BE2C (cell line): ENCODE results near the gene CFAP97.

Experiments
- DNase-seq: peaks from one replicate; pipeline ENCODE4 v3.0.0-alpha.2; 2020
- H3K27me3 ChIP-seq: fragments of 250-450 bp; sonication (Bioruptor Pico); 2 replicates; pipeline ENCODE4 v1.5.1; 2020; ENCODE audit warnings: mild to moderate bottlenecking
- H3K36me3 ChIP-seq: fragments of 250-450 bp; sonication (Bioruptor Pico); 2 replicates; pipeline ENCODE4 v1.5.1; 2020; ENCODE audit warnings: mild to moderate bottlenecking
- H3K4me1 ChIP-seq: fragments of 250-450 bp; sonication (Bioruptor Pico); 2 replicates; pipeline ENCODE4 v1.5.1; 2020
- H3K4me3 ChIP-seq: 2 replicates; pipeline ENCODE4 v1.5.1; 2011; ENCODE audit warnings: low read depth, low read length
- H3K9me3 ChIP-seq: fragments of 250-450 bp; sonication (Bioruptor Pico); 2 replicates; pipeline ENCODE4 v1.5.1; 2020
- CTCF ChIP-seq: IDR thresholded peaks from 2 replicates; pipeline ENCODE4 v1.5.1; 2012; ENCODE audit warnings: mild to moderate bottlenecking, low read depth, low read length

The CFAP97 gene

GRCh38 chr4:185186769-185187168 lies 17.0 kb downstream of the CFAP97 start:
- TF ChIP-seq CTCF, result no peak
- Histone ChIP-seq H3K36me3 (peaks cover 23% of the 10 kb centered on the region), H3K4me1 (0 out of 2 replicates have a peak, but pooled peaks cover 3% of the 10 kb centered on the region), H3K9me3 (no peaks in the 10 kb centered on the region), H3K4me3 (no peak overlapping the region), H3K27me3 (no peaks in the 10 kb centered on the region)
- no peak for DNase-seq

DNA sequence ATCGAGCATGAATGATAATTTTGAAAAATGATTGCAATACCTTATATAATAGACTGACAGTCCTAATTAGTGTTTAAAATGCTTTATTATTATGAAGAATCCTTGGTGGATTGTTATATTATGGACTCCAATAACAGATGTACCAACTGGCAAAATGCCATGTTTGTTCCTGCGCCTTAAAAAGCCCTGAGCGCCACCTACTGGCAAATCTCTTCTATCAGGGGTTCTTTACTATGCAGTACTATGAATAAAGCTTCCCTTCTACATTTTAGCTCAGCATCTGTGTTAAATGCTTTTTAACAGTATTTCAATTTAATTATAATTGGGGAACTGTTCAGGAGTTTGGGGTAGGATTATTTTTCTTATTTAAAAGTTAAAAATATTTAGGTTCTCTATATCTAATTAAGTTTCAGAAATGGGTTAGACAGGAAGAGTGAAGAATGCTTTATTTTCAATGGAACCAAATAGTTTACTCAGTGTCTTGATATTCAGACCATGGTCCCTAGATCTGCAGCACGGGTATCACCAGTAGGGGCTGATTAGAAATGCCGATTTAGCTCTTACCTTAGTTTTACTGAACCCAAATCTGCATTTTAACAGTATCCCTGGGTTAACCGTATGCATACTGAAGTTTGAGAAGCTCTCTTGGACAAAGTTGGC lies 20.0 kb downstream of the CFAP97 start:
- no peaks in the 10 kb centered on the region; the same call in 1 of the 2 replicates for H3K9me3 ChIP-seq
- H3K27me3 ChIP-seq, result no peaks in the 10 kb centered on the region
- H3K4me3 ChIP-seq, result no peak overlapping the region
- peak; percentile 90 for DNase-seq
- peaks cover 4% of the 10 kb centered on the region for H3K36me3 ChIP-seq
- peak; percentile 90 for TF ChIP-seq CTCF
- H3K4me1 ChIP-seq, result 0 out of 2 replicates have a peak, but pooled peaks cover 3% of the 10 kb centered on the region

DNA sequence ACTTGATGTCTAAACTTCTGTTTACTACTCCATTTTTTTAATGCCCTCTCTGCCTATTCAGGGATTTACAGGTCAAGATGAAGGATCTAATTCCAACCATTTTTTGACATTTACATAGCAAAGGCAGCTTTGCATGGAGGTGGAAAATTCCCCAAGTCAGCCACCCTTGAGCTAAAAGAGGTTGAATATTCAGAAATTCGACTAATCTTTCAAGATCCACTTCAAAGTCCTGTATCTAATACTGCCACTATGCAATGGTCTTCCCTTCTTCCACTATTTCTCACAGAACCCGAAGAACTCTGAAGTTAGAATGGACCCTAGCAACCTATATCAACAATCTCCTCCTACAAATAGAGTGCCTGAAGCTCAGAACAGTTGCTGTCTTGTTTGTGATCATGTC lies 21.6 kb downstream of the CFAP97 start:
- no peak for DNase-seq
- H3K27me3 ChIP-seq, result no peaks in the 10 kb centered on the region
- no peaks in the 10 kb centered on the region; the same call in 1 of the 2 replicates for H3K9me3 ChIP-seq
- 0 out of 2 replicates have a peak, but pooled peaks cover 3% of the 10 kb centered on the region for H3K4me1 ChIP-seq
- peaks cover 3% of the 10 kb centered on the region; the same call in 1 of the 2 replicates for H3K36me3 ChIP-seq
- no peak for TF ChIP-seq CTCF
- H3K4me3 ChIP-seq, result no peak overlapping the region

- H3K27me3 ChIP-seq, result no peaks in the 10 kb centered on the region
- H3K9me3 ChIP-seq, result no peaks in the 10 kb centered on the region; the same call in 1 of the 2 replicates
- H3K36me3 ChIP-seq, result peaks cover 3% of the 10 kb centered on the region; the same call in 1 of the 2 replicates
- H3K4me3 ChIP-seq, result no peak overlapping the region
- DNase-seq, result no peak
- H3K4me1 ChIP-seq, result 0 out of 2 replicates have a peak, but pooled peaks cover 3% of the 10 kb centered on the region
- TF ChIP-seq CTCF, result no peak
Observed at GRCh38 chr4:185179488-185179887, 24.3 kb downstream of the CFAP97 start.

- Histone ChIP-seq H3K27me3 (no peaks in the 10 kb centered on the region), H3K9me3 (no peaks in the 10 kb centered on the region; the same call in 1 of the 2 replicates), H3K36me3 (peaks cover 28% of the 10 kb centered on the region), H3K4me3 (no peak overlapping the region), H3K4me1 (no peaks in the 10 kb centered on the region)
- DNase-seq, result no peak
- no peak for TF ChIP-seq CTCF
Observed at GRCh38 chr4:185171373-185172071, 32.3 kb downstream of the CFAP97 start.

DNA sequence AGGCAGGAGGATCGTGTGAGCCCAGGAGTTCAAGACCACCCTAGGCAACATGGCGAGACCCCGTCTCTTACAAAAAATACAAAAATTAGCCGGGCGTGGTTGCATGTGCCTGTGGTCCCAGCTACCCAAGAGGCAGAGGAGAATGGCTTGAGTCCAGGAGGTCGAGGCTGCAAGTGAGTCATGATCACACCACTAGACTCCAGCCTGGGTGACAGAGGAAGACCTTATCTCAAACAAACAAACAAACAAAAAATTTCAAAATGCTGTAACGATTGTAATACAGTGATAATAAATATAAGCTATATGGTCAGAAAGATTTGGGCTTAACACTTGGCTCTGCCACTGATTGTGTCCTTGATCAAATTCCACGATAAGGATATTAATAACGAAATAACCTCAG lies 36.6 kb downstream of the CFAP97 start:
- Histone ChIP-seq H3K36me3 (peaks cover 16% of the 10 kb centered on the region), H3K9me3 (no peaks in the 10 kb centered on the region; the same call in 1 of the 2 replicates), H3K4me3 (no peak overlapping the region), H3K4me1 (no peaks in the 10 kb centered on the region), H3K27me3 (no peaks in the 10 kb centered on the region)
- no peak for DNase-seq
- no peak for TF ChIP-seq CTCF
